Esophagus squamous epithelium (tissue), 4 donors: ENCODE data around the gene MT1X.

Source experiments
- POLR2A ChIP-seq, 4 donors: fragments of 450-650 bp; IDR thresholded peaks; one replicate each; pipeline ENCODE4 v1.6.1; 2017; ENCODE audit warnings: antibody characterized with exemption in 4 of 4, mild to moderate bottlenecking in 4 of 4, moderate library complexity in 3 of 4
- TF ChIP-seq, protein P1 (sequence below), 6 experiments: fragments of 450-650 bp in 4 of 6; fragments of 200-600 bp in 2 of 6; sonication (generic) in 2 of 6; IDR thresholded peaks; one replicate each; pipeline ENCODE4 v1.5.1; 2016 to 2019; ENCODE audit warnings: antibody characterized with exemption in 6 of 6, mild to moderate bottlenecking in 4 of 6, moderate library complexity in 4 of 6

DNA sequence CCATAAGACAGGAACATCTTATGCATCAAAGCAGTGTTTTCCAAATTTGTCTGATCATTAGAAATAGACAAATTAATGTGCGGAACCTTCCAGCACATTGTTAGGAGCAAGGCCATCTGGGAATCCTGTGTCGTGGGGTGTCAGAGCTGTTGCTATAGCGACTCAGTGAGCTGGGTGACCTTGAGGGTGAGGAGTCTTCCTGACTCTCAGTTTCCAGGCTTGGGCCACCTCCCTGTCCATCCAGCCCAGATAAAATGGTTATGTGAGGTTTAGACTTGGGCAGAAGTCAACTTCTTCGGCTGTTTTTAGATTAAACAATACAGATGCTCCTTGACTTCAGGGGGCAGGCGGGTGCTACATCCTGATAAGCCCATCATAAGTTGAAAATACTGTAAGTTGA is 20.6 kb downstream of the MT1X start:
- TF ChIP-seq POLR2A (IDR thresholded peaks at IDR 0.05), result no peak
- TF ChIP-seq, protein P1, sequence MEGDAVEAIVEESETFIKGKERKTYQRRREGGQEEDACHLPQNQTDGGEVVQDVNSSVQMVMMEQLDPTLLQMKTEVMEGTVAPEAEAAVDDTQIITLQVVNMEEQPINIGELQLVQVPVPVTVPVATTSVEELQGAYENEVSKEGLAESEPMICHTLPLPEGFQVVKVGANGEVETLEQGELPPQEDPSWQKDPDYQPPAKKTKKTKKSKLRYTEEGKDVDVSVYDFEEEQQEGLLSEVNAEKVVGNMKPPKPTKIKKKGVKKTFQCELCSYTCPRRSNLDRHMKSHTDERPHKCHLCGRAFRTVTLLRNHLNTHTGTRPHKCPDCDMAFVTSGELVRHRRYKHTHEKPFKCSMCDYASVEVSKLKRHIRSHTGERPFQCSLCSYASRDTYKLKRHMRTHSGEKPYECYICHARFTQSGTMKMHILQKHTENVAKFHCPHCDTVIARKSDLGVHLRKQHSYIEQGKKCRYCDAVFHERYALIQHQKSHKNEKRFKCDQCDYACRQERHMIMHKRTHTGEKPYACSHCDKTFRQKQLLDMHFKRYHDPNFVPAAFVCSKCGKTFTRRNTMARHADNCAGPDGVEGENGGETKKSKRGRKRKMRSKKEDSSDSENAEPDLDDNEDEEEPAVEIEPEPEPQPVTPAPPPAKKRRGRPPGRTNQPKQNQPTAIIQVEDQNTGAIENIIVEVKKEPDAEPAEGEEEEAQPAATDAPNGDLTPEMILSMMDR (IDR thresholded peaks at IDR 0.05), result no peak
